Tracheal epithelial cell (primary cell): ENCODE data around the gene ARHGAP11A. TPM values are rescaled to one million over a fixed set of nuclear protein-coding genes. Genes with fewer than 3 reads are reported as not detected.

ENCODE experiments used
- total RNA-seq: library from RNA; depleted of rRNA; stranded (reverse); fragments of >200 nt; gene quantifications from 2 replicates; pipeline ENCODE4 v1.2.1, GENCODE V29; 2014

ARHGAP11A gene
- 2.1 and 4.6 TPM in 2 replicates for total RNA-seq

GRCh38 chr15:32615051-32615870 is at the start of gene ARHGAP11A:
Gene ARHGAP11A (plus strand): TSS chr15:32615504. CDS start chr15:32616212, 708 bp downstream.

GRCh38 chr15:32593151-32593550 is 22.2 kb upstream of the ARHGAP11A start, which contains the start of gene GOLGA8N:
Gene GOLGA8N (plus strand): TSS chr15:32593456.

GRCh38 chr15:32641517-32642059 is 26.3 kb downstream of the ARHGAP11A start, which contains the start of gene SCG5:
Gene SCG5 (plus strand): TSS chr15:32641710. CDS start chr15:32643593, 1,883 bp downstream.

Other genes starting within 250 kb of the ARHGAP11A start
- gene GOLGA8K, start 212.2 kb upstream of the ARHGAP11A start, total RNA-seq = not detected in 2 replicates
- 0.48 TPM in 1 of 2 replicates, not detected in the other for gene GOLGA8O, start 159.9 kb upstream of the ARHGAP11A start, total RNA-seq
- gene GOLGA8N, start 22.0 kb upstream of the ARHGAP11A start, total RNA-seq = 0.72 and 2.8 TPM in 2 replicates
- 1.7 and 12.8 TPM in 2 replicates for gene SCG5, start 26.2 kb downstream of the ARHGAP11A start, total RNA-seq
- 0.21 and 1.7 TPM in 2 replicates for gene GREM1, start 102.5 kb downstream of the ARHGAP11A start, total RNA-seq